WTC11 (cell line): Measurements from ENCODE around the gene C11orf58.

Source experiments
- CTCF ChIP-seq: fragments of 200-600 bp; IDR thresholded peaks from 2 replicates; pipeline ENCODE4 v1.8.0; 2022; ENCODE audit warnings: antibody characterized with exemption
- ETV6 ChIP-seq: sonication (generic); formaldehyde crosslinking; IDR thresholded peaks from 2 replicates; pipeline ENCODE4 v1.8.1; 2022; ENCODE audit warnings: mild to moderate bottlenecking, missing genetic modification reagents
- PREB ChIP-seq: sonication (generic); formaldehyde crosslinking; IDR thresholded peaks from 2 replicates; pipeline ENCODE4 v1.8.1; 2022; ENCODE audit warnings: mild to moderate bottlenecking, missing genetic modification reagents, moderate library complexity, borderline replicate concordance
- TEAD4 ChIP-seq: sonication (generic); formaldehyde crosslinking; IDR thresholded peaks from 2 replicates; pipeline ENCODE4 v1.8.0; 2022; ENCODE audit warnings: mild to moderate bottlenecking, missing genetic modification reagents

- TF ChIP-seq TEAD4 (CRISPR knock-in tag), result no peak
- no peak for TF ChIP-seq CTCF
- no peak for TF ChIP-seq PREB (CRISPR knock-in tag)
- TF ChIP-seq ETV6 (CRISPR knock-in tag), result no peak
These were observed 68.3 kb downstream of the C11orf58 start for GRCh38 chr11:16806791-16807190.
